ENCODE measurements around the gene EVI5.
"Not testable (repeated sequence)": the region's sequence is repeated elsewhere in the genome, so short reads cannot be mapped to it uniquely, and the experiment has no call there.

DNA sequence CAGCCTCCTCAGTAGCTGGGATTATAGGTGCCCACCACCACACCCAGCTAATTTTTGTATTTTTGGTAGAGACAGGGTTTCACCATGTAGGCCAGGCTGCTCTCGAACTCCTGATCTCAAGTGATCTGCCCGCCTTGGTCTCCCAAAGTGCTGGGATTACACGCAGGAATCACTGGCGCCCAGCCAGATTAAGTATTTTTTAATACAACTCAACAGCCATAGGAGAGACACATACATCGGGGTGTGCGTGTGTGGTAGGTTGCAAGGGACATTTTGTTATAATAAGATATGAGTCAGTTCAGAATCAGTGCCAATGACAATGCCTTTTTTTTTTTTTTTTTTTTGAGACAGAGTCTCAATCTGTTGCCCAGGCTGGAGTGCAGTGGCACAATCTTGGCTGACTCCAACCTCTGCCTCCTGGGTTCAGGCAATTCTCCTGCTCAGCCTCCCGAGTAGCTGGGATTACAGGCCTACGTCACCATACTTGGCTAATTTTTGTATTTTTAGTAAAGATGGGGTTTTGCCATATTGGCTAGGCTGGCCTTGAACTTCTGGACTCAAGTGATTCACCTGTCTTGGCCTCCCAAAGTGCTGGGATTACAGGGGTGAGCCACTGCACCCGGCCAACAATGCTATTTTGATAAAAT lies 259.8 kb downstream of the EVI5 start:
- TF ChIP-seq POLR2A (IDR thresholded peaks at IDR 0.05): not testable (repeated sequence)
- TF ChIP-seq, protein P1, sequence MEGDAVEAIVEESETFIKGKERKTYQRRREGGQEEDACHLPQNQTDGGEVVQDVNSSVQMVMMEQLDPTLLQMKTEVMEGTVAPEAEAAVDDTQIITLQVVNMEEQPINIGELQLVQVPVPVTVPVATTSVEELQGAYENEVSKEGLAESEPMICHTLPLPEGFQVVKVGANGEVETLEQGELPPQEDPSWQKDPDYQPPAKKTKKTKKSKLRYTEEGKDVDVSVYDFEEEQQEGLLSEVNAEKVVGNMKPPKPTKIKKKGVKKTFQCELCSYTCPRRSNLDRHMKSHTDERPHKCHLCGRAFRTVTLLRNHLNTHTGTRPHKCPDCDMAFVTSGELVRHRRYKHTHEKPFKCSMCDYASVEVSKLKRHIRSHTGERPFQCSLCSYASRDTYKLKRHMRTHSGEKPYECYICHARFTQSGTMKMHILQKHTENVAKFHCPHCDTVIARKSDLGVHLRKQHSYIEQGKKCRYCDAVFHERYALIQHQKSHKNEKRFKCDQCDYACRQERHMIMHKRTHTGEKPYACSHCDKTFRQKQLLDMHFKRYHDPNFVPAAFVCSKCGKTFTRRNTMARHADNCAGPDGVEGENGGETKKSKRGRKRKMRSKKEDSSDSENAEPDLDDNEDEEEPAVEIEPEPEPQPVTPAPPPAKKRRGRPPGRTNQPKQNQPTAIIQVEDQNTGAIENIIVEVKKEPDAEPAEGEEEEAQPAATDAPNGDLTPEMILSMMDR (IDR thresholded peaks at IDR 0.05): not testable (repeated sequence)

Data from thyroid gland (tissue), 4 donors.